PC-9 (cell line): ENCODE data around the gene DPP10. TPM values are rescaled to one million over a fixed set of nuclear protein-coding genes. Genes with fewer than 3 reads are reported as not detected.
"Not testable (repeated sequence)": the region's sequence is repeated elsewhere in the genome, so short reads cannot be mapped to it uniquely, and the experiment has no call there.

ENCODE experiments used
- BruUV-seq: library from RNA; stranded (reverse); fragments of 400-500 nt; replicated peaks from 2 replicates; lab custom pipeline; 2021; lab: Mats Ljungman, UMichigan
- CTCF ChIA-PET: fragments of 300-600 bp; sonication (Branson Sonifier 250); formaldehyde crosslinking; loops from one replicate; lab custom pipeline; 2022; ENCODE audit warnings: antibody characterized with exemption; lab: Charles Lee
- POLR2A ChIA-PET: fragments of 300-600 bp; sonication (Branson Sonifier 250); formaldehyde crosslinking; loops from one replicate; lab custom pipeline; 2022; ENCODE audit warnings: antibody characterized with exemption; ENCODE audit not compliant: unreplicated experiment; lab: Charles Lee
- DNase-seq, 2 experiments: peaks; one replicate each; pipeline versions ENCODE4 v3.0.0 to v3.0.0-alpha.2; 2015 to 2022; ENCODE audit warnings: mixed read lengths in 1 of 2
- H2AFZ ChIP-seq: fragments of 200-600 bp; sonication (generic); 2 replicates; pipeline ENCODE4 v1.8.1; 2017; ENCODE audit warnings: antibody characterized with exemption
- H3F3A ChIP-seq: fragments of 200-600 bp; sonication (generic); 2 replicates; pipeline ENCODE4 v1.8.1; 2017; ENCODE audit warnings: antibody characterized with exemption, mild to moderate bottlenecking, low read depth; ENCODE audit not compliant: insufficient read depth
- H3K27ac ChIP-seq: fragments of 200-600 bp; sonication (generic); 2 replicates; pipeline ENCODE4 v1.6.1; 2016; ENCODE audit warnings: mixed run types
- H3K27me3 ChIP-seq: fragments of 200-600 bp; sonication (generic); 2 replicates; pipeline ENCODE4 v1.6.1; 2016; ENCODE audit warnings: low read depth, mixed run types; ENCODE audit not compliant: insufficient read depth
- H3K36me3 ChIP-seq: fragments of 200-600 bp; sonication (generic); 2 replicates; pipeline ENCODE4 v1.6.1; 2016; ENCODE audit warnings: low read depth, mixed run types
- H3K4me1 ChIP-seq: fragments of 200-600 bp; sonication (generic); replicated peaks from 2 replicates; pipeline ENCODE4 v1.6.1; 2016; ENCODE audit warnings: mixed run types; ENCODE audit not compliant: insufficient read depth
- H3K4me2 ChIP-seq: fragments of 200-600 bp; sonication (generic); 2 replicates; pipeline ENCODE4 v1.6.1; 2017; ENCODE audit warnings: mixed run types
- H3K4me3 ChIP-seq: fragments of 200-600 bp; sonication (generic); 2 replicates; pipeline ENCODE4 v1.6.1; 2016; ENCODE audit warnings: mixed run types
- H3K79me2 ChIP-seq: fragments of 200-600 bp; sonication (generic); 2 replicates; pipeline ENCODE4 v1.6.1; 2017; ENCODE audit warnings: low read depth, mixed run types
- H3K9me2 ChIP-seq: fragments of 200-600 bp; sonication (generic); 2 replicates; pipeline ENCODE4 v1.8.1; 2017; ENCODE audit warnings: mild to moderate bottlenecking; ENCODE audit not compliant: insufficient read depth
- H3K9me3 ChIP-seq: fragments of 200-600 bp; sonication (generic); 2 replicates; pipeline ENCODE4 v1.8.1; 2016; ENCODE audit warnings: low read depth; ENCODE audit not compliant: insufficient read depth
- H4K20me1 ChIP-seq: fragments of 200-600 bp; sonication (generic); 2 replicates; pipeline ENCODE4 v1.8.1; 2017; ENCODE audit not compliant: insufficient read depth
- EZH2 ChIP-seq: fragments of 200-600 bp; sonication (generic); IDR thresholded peaks from 2 replicates; pipeline ENCODE4 v1.8.0; 2017; ENCODE audit warnings: antibody characterized with exemption, low read depth
- intact Hi-C: fragments of 100-400 bp; cut with micrococcal nuclease; formaldehyde crosslinking; loops from one replicate; pipeline ENCODE4 v1.10.0; 2022; ENCODE audit not compliant: unreplicated experiment
- total RNA-seq: library from RNA; stranded (reverse); gene quantifications from 2 replicates; pipeline ENCODE4 v1.2.3, GENCODE V29; 2021
- TF ChIP-seq, protein P1 (sequence below): fragments of 200-600 bp; sonication (generic); conservative IDR thresholded peaks from 2 replicates; pipeline ENCODE4 v1.6.1; 2017; ENCODE audit warnings: mixed run types, antibody characterized with exemption, mild to moderate bottlenecking, moderate library complexity

Gene DPP10
- total RNA-seq, 1 experiment from 2014 or later, result not detected

GRCh38 chr2:114962532-114962931 lies 520.1 kb downstream of the DPP10 start:
- Histone ChIP-seq H3K79me2 (no peaks in the 10 kb centered on the region), H3K36me3 (no peaks in the 10 kb centered on the region), H3K4me1 (no peaks in the 10 kb centered on the region), H4K20me1 (no peaks in the 10 kb centered on the region), H3K4me3 (no peak overlapping the region), H3K9me2 (no peaks in the 10 kb centered on the region), H3F3A (no peaks in the 10 kb centered on the region), H3K4me2 (no peak overlapping the region), H3K27ac (no peak overlapping the region), H3K9me3 (no peaks in the 10 kb centered on the region), H3K27me3 (no peaks in the 10 kb centered on the region), H2AFZ (0 out of 2 replicates have a peak overlapping the region, but pooled peaks have one; percentile 19)
- CTCF ChIA-PET, result no interaction called here
- POLR2A ChIA-PET, result no interaction called here
- no TSS peak for BruUV-seq
- DNase-seq, result no peak
- intact Hi-C loops, result no loop called here
- TF ChIP-seq, protein P1, sequence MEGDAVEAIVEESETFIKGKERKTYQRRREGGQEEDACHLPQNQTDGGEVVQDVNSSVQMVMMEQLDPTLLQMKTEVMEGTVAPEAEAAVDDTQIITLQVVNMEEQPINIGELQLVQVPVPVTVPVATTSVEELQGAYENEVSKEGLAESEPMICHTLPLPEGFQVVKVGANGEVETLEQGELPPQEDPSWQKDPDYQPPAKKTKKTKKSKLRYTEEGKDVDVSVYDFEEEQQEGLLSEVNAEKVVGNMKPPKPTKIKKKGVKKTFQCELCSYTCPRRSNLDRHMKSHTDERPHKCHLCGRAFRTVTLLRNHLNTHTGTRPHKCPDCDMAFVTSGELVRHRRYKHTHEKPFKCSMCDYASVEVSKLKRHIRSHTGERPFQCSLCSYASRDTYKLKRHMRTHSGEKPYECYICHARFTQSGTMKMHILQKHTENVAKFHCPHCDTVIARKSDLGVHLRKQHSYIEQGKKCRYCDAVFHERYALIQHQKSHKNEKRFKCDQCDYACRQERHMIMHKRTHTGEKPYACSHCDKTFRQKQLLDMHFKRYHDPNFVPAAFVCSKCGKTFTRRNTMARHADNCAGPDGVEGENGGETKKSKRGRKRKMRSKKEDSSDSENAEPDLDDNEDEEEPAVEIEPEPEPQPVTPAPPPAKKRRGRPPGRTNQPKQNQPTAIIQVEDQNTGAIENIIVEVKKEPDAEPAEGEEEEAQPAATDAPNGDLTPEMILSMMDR, result no peak
- TF ChIP-seq EZH2, result no peak

- no peaks in the 10 kb centered on the region for H3K27me3 ChIP-seq
- H3K9me3 ChIP-seq, result no peaks in the 10 kb centered on the region
- no peaks in the 10 kb centered on the region for H3K9me2 ChIP-seq
- no peak overlapping the region for H3K4me3 ChIP-seq
- H4K20me1 ChIP-seq, result no peaks in the 10 kb centered on the region
- H3F3A ChIP-seq, result no peaks in the 10 kb centered on the region
- no TSS peak for BruUV-seq
- no peak for DNase-seq
- H3K36me3 ChIP-seq, result no peaks in the 10 kb centered on the region
- H3K79me2 ChIP-seq, result no peaks in the 10 kb centered on the region
- intact Hi-C loops, result no loop called here
- no peak overlapping the region for H3K27ac ChIP-seq
- ChIA-PET POLR2A (no interaction called here), CTCF (no interaction called here)
- no peak overlapping the region for H2AFZ ChIP-seq
- TF ChIP-seq EZH2, result no peak
- TF ChIP-seq, protein P1, result no peak
- H3K4me2 ChIP-seq, result no peak overlapping the region
- no peaks in the 10 kb centered on the region for H3K4me1 ChIP-seq
Observed at GRCh38 chr2:114968748-114969400, 526.4 kb downstream of the DPP10 start.

DNA sequence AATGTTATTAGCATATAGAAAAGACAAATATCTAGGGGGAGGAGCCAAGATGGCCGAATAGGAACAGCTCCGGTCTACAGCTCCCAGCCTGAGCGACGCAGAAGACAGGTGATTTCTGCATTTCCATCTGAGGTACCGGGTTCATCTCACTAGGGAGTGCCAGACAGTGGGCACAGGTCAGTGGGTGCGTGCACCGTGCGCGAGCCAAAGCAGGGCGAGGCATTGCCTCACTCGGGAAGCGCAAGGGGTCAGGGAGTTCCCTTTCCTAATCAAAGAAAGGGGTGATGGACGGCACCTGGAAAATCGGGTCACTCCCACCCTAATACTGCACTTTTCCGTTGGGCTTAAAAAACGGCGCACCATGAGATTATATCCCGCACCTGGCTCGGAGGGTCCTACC lies 561.9 kb downstream of the DPP10 start:
- intact Hi-C loops, CTCF ChIA-PET, H3K9me3 ChIP-seq, H3K4me3 ChIP-seq, H3K79me2 ChIP-seq, H4K20me1 ChIP-seq, H3F3A ChIP-seq, DNase-seq, H3K27ac ChIP-seq, H2AFZ ChIP-seq, H3K27me3 ChIP-seq, H3K9me2 ChIP-seq, H3K36me3 ChIP-seq, BruUV-seq, POLR2A ChIA-PET, H3K4me1 ChIP-seq, H3K4me2 ChIP-seq: not testable (repeated sequence)

DNA sequence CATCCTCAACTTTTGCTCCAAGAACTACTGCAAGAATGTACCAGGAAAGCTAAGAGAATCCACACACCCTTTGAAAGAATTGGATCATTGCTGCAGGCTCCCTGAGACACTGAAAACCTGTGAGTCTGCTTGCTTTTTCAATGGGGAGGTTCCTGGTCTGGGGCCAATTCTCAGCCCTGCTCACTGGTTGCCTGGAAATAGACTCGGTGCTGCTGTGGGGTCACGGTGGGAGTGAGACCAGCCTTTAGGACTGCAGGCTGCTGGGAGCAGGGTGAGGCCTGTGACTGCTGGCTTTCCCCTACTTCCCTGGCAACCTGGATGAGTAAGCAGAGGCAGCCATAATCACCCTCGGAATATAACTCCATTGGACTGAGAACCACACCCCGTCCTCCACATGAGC lies 569.3 kb downstream of the DPP10 start:
- no peak for DNase-seq
- Histone ChIP-seq H3K4me3 (no peak overlapping the region), H3K9me2 (no peaks in the 10 kb centered on the region), H3K27ac (no peak overlapping the region), H4K20me1 (no peaks in the 10 kb centered on the region), H3K79me2 (no peaks in the 10 kb centered on the region), H3K27me3 (no peaks in the 10 kb centered on the region), H3K4me1 (no peaks in the 10 kb centered on the region), H3K9me3 (no peaks in the 10 kb centered on the region), H3K36me3 (no peaks in the 10 kb centered on the region), H2AFZ (no peak overlapping the region), H3F3A (no peaks in the 10 kb centered on the region), H3K4me2 (no peak overlapping the region)
- ChIA-PET POLR2A (no interaction called here), CTCF (no interaction called here)
- BruUV-seq, result no TSS peak
- no peak for TF ChIP-seq EZH2
- TF ChIP-seq, protein P1, result no peak
- intact Hi-C loops, result no loop called here

GRCh38 chr2:115022013-115022412 lies 579.6 kb downstream of the DPP10 start:
- H3F3A ChIP-seq, H3K36me3 ChIP-seq, H3K79me2 ChIP-seq, H3K27ac ChIP-seq, BruUV-seq, H3K9me3 ChIP-seq, H3K4me2 ChIP-seq, DNase-seq, H3K27me3 ChIP-seq, H3K4me3 ChIP-seq, intact Hi-C loops, H3K4me1 ChIP-seq, POLR2A ChIA-PET, H4K20me1 ChIP-seq, H2AFZ ChIP-seq, CTCF ChIA-PET, H3K9me2 ChIP-seq: not testable (repeated sequence)
